NCI-H1105 treated with DMSO at 0.1 percent for 48 hours (cell line): ENCODE data around the gene GAB2.
"Not testable (repeated sequence)": the region's sequence is repeated elsewhere in the genome, so short reads cannot be mapped to it uniquely, and the experiment has no call there.

Experiments
- DNase-seq: peaks from one replicate; lab custom pipeline; 2025; lab: John Stamatoyannopoulos, UW

The GAB2 gene

DNA sequence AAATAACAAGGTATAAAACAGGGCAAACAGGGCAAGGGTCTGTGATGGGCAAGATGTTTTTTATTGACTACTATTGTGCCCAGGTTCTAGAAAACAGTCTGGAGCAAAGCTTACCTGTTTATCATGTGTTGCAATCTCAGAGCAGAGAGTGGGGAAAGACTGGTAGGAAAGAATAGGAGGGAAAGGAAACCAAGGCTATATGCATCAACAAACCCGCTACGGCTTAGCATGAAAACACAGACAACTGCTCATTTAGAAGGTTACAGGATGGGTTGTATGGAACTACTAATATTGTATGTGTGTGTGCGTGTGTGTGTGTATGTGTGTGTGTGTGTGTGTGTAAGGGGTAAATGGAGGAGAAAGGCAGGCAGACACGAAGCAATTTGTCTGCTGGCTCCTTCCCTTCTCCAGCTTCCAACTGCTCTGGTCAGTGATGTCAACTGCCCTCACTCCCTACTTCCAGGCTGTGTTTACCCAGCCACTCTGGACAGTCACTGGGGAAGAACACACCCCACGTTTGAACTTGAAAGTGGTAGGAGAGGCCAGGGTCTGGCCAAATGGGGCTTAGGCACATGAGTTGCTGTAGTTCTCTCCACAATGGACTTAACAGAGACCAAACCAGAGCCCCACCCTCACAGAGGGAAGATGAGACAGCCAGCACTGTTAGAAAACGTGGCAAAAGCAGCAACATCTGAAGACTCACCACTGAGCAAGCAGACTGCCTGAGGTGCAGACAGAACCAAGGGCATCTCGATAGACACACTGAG lies 47.0 kb downstream of the GAB2 start:
- DNase-seq = no peak

DNA sequence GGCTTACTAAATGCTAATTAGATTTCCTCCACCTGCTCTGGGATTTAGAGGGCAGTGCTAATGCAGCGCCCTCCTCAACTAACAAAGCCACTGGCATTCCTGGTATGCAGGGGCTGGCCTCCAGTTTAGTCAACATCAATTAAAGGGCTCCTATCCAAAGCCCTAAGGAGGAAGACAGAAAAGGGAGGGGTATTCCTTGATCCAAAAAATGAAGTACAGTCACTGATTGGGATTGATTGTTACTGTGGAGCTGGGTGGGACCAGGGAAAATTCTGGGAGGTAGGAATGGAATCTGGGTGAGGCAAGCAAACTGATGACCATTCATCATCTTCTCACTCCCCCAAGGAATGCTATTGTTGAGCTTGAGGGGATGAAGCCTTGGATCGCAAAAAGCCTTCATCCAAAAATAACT lies 52.2 kb downstream of the GAB2 start:
- DNase-seq = no peak

DNA sequence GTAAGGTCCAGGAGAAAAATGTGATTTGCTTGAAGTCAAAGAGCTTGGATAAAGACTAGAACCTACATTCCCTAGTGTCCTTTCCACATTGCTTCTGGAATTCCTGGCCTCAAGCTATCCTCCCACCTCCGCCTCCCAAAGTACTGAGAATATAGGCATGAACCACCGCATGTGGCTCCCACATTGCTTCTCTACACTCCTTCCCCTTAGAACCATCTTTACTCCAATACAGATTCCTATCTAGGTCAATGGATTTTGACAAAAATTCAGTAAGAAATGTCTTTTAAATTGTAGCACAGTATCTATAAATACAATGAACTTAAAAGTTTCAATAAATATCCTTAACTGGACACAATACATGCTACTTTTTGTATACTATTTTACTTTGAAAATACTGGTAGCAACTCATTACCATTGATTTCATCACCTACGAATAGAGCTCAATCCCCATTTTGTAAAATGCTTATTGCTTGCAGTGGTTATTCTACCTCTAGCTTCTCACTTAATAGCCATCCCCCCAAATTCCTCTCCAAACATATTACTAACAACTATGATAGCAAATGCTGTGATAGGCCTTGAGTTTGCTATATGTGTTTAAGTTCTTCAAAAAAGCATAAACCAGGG lies 53.4 kb downstream of the GAB2 start:
- no peak for DNase-seq

GRCh38 chr11:78363024-78363619 lies 54.5 kb downstream of the GAB2 start:
- no peak for DNase-seq

DNA sequence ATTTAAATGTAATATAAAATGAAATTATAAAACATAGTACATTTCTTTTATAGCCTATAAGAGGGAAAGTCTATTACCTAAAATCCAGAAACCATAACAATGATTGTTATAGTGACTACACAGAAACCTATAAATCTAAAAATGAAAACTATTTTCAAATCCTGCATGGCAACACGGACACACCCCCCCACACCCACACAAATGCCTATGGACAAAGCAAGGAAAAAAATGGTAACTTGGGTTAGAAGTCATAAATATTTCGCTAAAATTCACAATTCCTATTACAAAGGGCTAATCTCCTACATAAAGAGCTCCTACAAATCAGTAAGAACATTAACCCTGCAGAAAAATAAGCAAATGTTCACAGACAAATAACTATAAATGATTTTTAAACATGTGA lies 56.4 kb downstream of the GAB2 start:
- DNase-seq = no peak

DNA sequence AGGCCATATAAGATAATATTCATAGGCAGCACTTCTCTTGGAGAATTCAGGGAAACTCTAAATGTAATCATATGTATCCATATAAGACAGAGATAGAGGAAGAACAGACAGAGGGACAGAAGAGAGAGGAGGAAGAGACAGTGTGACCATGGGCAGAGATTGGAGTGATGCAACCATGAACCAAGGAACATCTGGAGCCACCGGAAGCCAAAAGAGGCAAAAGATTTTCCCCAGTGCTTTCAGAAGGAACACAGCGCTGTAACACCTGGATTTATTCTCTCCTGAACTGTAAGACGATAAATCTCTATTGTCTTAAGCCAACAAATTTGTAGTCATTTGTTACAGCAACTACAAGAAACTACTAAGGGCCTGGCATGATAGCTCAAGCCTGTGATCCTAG lies 57.7 kb downstream of the GAB2 start:
- no peak for DNase-seq

DNA sequence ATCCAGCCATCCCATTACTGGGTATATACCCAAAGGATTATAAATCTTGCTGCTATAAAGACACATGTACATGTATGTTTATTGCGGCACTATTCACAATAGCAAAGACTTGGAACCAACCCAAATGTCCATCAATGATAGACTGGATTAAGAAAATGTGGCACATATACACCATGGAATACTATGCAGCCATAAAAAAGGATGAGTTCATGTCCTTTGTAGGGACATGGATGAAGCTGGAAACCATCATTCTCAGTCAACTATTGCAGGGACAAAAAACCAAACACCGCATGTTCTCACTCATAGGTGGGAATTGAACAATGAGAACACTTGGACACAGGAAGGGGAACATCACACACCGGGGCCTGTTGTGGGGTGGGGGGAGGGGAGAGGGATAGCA lies 59.7 kb downstream of the GAB2 start:
- DNase-seq = not testable (repeated sequence)

DNA sequence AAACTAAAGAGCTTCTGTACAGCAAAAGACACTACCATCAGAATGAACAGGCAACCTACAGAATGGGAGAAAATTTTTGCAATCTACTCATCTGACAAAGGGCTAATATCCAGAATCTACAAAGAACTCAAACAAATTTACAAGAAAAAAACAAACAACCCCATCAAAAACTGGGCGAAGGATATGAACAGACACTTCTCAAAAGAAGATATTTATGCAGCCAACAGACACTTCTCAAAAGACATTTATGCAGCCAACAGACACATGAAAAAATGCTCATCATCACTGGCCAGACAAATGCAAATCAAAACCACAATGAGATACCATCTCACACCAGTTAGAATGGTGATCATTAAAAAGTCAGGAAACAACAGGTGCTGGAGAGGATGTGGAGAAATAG lies 60.2 kb downstream of the GAB2 start:
- DNase-seq = not testable (repeated sequence)

DNA sequence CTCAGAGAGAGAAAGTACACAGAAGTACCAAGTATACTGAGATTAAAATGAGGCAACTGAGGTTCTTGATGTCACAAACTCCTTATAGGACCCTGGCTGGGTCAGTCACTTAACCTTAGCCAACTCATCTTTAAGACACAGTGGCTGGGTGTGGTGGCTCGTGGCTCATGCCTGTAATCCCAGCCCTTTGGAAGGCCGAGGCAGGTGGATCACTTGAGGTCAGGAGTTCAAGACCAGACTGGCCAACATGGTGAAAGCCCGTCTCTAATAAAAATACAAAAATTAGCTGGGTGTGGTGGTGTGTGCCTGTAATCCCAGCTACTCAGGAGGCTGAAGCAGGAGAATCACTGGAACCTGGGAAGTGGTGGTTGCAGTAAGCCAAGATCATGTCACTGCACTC lies 61.9 kb downstream of the GAB2 start:
- not testable (repeated sequence) for DNase-seq

- no peak for DNase-seq
These were observed 62.3 kb downstream of the GAB2 start for GRCh38 chr11:78355309-78355705.

DNA sequence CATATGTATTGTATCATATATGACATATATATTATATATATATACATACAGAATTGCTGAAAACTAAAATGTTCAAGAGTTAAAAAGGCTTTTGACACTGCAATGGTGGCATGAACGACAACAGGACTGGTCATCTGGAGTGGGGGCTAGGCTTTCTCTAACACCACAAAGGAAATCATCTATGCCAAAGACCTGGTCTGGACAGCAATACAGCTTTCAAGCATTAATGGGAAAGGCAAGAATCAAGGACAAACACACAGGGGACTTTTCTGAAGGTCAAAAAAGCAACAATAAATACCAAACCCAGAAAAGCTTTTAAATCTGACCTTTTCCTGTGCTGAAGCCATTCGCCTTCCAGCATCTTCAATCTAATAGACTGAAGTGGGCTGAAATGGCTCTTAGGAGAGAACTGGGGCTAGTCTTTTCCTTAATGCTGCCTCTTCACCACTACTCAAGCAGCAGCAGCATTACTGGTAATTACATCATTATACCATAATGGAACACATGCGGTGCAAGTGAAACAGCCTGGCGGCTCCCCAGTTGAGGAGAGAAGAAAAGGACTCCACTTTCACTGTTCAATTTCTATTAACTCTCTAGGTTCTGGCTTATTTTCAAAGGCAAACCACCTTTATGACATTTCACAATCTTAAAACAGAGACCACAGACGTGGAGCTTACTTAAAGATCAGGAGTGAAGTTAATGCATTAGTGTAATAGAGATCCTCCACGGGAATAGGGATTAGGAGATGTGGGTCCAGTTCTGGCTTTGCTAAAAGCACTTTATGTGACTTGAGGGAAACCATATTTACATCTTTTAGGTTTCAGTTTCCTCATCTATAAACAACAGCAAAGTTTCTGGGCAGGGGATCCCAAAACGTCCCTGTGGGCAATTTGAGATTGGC lies 63.0 kb downstream of the GAB2 start:
- DNase-seq = peak; percentile 75

GRCh38 chr11:78351979-78352841 lies 65.4 kb downstream of the GAB2 start:
- no peak for DNase-seq

DNA sequence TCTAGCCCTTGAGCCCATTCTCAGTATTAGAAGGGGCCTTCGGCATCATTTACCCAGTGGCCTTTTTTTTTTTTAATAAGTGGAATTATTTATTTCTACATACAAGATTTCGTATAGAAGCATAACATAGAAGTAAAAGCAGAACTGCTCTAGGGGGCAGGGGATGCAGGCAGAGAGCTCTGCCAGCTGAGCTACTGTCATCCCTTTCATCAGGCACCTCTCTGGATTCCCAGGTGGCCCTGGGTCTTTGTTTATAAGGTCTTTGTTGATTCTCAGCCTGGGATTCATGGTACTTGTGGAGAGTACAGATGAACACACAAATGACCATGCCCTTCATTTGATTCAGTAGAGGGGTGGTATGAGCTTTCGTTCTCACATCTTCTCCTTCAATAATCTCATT lies 66.4 kb downstream of the GAB2 start:
- DNase-seq = no peak

DNA sequence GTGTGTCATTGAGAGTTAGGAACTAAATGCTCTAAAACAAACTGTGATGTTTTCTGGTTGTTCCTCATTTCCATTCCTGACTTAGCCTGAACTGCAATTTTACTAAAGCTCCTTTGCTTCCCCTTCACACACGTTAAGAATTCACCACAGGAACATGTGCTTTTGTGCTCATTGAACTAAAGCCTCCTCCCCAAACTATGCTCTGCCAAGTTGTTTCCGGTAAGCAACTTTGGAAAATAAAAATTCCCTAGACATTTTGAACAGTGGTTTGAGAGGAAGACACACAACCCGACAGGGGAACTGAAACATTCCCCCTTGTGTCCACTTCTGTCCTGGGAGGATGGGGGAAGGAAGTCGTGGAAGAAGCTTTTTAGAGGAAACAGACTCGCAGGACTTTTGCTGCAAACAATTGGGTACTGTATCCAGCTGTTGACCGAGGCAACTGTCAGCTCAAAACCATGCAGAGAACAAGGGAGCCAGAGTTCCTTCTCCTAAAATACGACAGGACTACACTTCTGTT lies 66.9 kb downstream of the GAB2 start:
- DNase-seq = no peak

GRCh38 chr11:78350091-78350645 lies 67.5 kb downstream of the GAB2 start:
- no peak for DNase-seq

- DNase-seq = no peak
These were observed 68.0 kb downstream of the GAB2 start for GRCh38 chr11:78349624-78350023.

DNA sequence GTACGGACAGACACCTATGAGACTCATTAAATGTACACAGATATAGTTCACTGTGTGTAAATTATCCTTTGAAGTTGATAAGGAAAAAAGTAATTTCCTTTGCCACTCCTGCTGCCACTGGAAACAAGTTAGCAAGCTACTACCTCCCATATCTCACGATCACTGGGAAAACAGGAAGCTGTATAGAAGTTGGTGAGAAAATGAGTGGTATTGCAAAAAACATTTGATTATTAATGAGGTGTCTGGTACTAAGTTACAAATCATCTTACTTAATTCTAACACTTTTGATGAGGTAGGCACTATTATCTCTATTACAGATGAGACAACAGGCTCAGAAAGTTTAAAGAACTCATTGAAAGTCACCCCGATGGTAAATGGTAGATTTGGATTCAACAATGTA lies 68.5 kb downstream of the GAB2 start:
- DNase-seq = no peak

GRCh38 chr11:78347956-78348355 lies 69.7 kb downstream of the GAB2 start:
- DNase-seq = no peak

- no peak for DNase-seq
These were observed 70.8 kb downstream of the GAB2 start for GRCh38 chr11:78346799-78347198.

DNA sequence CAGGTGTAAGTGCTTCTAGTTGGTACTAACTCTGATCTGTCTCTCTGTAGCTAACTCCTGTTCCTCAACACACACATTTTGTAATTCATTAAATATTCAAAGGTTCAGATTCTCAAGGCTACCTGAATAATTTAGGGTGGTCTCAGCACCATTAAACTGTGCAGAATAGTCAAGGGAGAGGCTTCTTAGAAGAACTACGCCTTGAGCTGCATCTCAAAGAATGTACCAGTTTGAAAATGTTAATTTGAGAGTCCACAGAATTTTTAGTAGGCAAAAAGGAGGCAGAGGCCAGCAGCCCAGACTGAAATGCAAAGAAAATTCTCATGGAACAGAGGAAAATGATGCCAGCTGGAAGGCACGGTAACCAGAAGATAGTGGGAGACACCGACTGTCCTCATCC lies 72.2 kb downstream of the GAB2 start:
- no peak for DNase-seq

DNA sequence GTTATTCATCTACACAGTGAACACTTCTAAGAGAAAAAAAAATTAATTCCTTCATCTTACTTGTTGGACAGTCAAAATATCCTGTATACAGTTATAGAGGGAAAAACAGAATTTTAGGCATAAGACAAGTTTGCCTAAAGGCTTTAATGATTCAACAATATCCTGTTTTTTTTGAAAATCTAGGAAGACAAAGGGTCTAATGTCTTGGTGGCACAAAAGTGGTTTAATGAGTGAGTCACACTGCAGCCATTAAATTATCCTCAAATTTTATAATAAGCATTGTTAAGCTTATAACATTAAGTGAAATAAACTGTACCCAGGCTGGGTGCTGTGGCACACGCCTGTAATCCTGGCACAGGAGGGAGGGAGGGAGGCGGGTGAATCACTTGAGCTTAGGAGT lies 72.9 kb downstream of the GAB2 start:
- no peak for DNase-seq
